HG03571 (cell line): Measurements from ENCODE around the gene HSD3B7.
"Not testable (repeated sequence)": the region's sequence is repeated elsewhere in the genome, so short reads cannot be mapped to it uniquely, and the experiment has no call there.

Experiments
- ATAC-seq: cut with Tn5 transposase; IDR thresholded peaks from one replicate; pipeline ENCODE4 v1.9.1; 2021; ENCODE audit not compliant: unreplicated experiment

HSD3B7 gene

GRCh38 chr16:30984669-30985400 lies at the start of gene HSD3B7:
Gene HSD3B7, plus strand, starts transcription at chr16:30985207. Its CDS starts 452 bp downstream, at chr16:30985659.
- ATAC-seq, result no peak

DNA sequence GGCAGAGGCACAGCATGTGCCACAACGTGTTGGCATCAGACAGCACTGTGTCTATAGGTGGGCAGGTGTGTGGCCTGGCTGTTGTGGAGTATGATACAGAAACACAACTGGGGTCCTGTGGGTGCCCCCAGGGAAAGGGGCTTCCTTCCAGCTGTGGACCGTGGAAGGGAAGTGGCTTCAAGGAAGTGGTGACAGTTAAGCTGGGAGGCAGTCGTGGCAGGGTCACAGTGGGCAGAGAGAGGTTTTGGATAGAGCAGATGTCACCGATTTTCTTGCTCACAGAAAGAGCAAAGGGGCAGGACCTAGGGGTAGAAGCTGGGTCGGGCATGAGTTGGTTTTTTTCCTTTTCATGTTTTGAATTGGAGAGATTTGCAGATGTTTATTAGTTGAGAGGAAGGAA lies 47.3 kb upstream of the HSD3B7 start:
- no peak for ATAC-seq

GRCh38 chr16:30939571-30939970 lies 45.4 kb upstream of the HSD3B7 start:
- ATAC-seq, result not testable (repeated sequence)

GRCh38 chr16:30941600-30942425 lies 43.2 kb upstream of the HSD3B7 start:
- ATAC-seq, result peak; percentile 55

DNA sequence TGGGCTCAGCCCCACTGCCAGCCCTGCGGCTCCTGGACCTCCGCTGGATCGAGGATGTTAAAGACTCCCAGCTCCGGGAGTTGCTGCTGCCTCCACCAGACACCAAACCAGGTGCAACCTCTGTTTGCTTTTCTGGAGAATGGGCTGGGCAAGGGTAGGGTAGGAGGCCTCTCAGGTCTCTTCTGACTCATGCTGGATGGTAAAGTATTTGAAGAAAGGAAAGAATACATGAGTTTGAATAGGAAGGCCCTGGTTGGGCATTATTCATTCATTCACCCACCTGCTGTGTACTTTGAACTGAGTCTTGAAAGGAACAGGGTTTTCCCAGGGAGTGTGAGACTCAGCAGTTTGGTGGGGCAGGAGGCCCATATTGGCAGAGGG lies 42.6 kb upstream of the HSD3B7 start:
- ATAC-seq, result no peak

DNA sequence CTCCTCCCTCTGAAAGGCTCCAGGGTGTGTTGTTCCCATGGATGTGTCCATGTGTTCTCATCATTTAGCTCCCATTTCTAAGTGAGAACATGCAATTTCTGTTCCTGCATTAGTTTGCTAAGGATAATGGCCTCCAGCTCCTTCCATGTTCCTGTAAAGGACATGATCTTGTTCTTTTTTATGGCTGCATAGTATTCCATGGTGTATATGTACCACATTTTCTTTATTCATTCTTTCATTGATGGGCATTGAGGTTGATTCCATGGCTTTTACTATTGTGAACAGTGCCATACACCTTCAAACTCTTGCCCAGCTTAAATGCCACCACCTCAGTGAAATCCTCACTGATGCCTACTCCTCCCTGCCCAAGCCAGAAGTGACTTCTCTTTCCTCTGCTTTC lies 40.7 kb upstream of the HSD3B7 start:
- ATAC-seq, result no peak

DNA sequence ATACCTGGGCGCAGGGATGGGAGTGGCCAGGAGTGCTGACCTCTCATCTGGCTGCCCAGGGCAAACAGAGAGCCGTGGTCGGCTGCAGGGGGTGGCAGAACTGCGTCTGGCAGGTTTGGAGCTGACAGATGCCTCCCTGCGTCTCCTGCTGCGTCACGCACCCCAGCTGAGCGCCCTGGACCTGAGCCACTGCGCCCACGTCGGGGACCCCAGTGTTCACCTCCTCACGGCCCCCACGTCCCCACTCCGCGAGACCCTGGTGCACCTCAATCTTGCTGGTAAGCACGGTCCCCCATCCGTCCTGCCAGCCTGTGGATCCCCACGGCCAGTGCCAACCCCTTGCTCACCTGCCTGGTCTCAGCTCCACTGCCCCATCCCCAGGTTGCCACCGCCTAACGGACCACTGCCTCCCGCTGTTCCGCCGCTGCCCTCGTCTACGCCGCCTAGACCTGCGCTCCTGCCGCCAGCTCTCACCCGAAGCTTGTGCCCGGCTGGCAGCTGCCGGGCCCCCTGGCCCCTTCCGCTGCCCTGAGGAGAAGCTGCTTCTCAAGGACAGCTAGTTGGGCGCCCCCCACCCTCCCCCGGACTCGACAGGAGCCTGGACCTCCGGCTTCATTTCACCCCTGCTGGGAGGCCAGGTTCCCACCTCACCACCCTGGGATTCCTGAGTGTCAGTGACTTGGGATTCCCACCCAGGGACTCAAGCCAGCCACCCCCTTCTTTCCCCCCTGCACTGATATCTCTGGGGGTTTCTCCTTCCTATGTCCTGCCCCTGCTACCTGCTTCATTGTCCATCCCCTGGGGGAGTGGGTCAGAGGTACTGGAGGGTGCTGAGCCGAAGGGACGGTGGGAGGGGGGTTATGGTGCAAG lies 38.1 kb upstream of the HSD3B7 start:
- ATAC-seq, result no peak

GRCh38 chr16:30947541-30947858 lies 37.5 kb upstream of the HSD3B7 start:
- no peak for ATAC-seq

DNA sequence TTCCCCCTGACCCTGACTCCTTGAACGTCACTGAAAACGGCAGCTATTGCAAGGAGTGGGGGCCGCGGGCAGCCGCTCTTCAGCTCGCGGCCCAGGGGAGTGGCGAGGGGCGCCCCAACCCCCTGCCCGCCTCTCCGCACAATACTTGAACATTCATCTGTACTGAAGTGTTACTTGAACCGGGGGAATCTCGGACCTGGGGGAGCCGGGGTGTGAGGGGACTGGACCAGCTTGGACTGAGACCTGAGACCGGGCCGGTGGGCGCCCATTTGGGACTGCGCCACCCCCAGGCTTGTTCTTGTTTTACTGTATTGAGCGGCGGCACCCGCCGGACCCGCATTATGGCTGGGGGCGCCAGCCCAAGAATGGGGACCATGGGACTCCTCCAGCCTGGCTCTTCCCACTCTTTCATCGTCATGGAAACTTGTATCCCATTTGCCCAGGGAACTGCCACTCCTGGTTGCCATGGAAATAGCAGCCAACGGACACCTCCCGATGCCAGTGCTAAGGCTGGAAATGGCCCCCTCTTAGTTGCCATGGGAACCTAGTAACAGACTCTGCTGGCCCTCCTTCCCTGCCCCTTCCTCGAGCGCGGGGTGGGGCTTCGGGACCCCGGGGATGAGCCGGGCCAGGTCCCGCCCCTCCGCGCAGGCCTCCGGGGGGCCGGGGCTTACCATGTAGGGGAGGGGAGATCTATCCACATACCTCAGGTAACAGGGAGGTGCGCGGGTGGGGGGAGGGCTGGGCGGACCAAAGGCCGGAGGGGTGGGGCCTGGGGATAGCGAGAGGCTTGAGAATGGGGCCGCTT lies 36.9 kb upstream of the HSD3B7 start:
- peak; percentile 9 for ATAC-seq

DNA sequence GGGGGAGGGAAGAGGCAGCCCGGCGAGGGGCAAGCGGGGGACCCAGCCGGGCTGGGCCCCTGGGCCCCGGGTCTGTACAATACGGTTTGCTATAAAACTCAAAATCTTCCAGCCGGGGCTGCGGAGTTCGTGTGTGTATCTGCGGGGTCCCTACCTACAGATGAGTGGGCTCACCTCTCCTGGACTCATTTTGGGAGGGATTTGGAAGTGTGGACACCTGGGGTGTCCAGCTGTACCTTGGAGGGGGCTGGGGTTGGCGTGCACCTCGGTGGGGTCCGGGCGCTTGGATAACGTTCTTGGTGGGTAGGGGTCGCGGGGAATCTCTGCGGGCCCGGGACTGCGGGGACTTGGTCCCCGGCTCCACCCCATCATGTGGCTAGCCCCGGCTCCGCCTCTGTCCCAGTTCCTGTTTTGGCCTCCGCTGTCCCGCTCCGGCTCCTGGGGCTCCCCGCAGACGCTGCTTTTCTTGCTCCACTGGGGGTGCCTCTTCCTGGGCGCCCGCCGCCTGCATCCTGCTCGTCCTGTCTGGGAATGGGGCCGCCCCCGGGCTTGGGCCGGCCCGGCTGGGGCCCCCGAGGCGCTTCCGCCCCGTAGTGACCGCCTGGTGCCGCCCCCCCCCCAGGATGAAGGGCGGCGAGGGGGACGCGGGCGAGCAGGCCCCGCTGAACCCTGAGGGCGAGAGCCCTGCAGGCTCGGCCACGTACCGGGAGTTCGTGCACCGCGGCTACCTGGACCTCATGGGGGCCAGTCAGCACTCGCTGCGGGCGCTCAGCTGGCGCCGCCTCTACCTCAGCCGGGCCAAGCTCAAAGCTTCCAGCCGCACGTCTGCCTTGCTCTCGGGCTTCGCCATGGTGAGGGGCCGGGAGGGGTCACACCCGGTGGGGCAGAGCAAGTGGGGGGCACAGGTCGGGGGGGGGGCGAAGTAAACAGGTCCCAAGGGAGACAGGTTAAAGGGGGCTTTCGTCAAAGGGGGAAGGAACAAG lies 36.0 kb upstream of the HSD3B7 start, which contains the start of gene ORAI3:
Gene ORAI3, plus strand, starts transcription at position 402 of the 983 bp plus-strand sequence. Its CDS starts 222 bp downstream, at position 624.
- ATAC-seq, result peak; percentile 59

GRCh38 chr16:30949650-30950515 lies 35.1 kb upstream of the HSD3B7 start:
- ATAC-seq, result peak; percentile 34

DNA sequence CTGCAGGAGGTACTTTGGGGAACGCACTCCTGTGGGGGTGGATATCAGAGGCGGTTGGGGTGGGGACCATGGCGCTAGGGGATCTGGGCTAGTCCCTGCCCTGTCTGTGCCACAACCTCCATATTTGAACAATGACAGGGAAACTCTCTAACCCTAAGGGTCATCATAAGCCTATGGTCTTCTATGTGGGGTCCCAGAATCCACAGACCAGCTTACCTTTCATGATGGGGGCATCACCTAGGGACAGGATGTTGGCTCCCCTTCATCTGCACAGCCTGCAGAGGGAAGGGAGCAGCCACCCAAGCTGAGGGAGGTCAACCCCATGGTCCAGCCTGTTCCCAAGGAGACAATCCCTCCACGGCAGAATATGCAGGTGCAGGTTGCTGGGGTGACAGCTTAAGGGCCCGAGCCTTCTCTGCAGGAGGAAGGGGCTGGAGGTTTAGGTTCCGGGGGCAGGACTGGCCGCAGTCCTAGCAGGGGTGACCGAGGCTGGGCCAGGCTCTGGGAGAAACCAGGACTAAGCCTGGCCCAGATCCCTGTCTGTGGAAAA lies 34.4 kb upstream of the HSD3B7 start:
- ATAC-seq, result no peak

DNA sequence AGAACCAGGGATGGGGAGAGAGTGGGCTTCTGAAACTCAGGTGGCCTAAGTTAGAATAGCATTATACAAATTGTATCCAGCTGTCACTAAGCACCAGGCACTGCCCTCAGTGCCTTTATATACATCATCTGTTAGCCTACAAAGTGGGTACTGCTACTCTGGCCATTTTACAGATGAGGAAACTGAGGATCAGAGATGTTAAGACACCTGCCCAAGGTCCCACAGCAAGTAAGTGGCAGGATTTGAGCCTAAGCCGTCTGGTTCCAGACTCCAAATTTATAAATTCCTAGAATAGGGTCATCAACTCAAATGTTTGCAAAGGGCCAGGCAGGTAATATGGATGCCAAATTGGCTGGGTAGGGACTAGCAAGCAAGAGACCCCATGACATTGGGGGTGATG lies 33.8 kb upstream of the HSD3B7 start:
- no peak for ATAC-seq

- ATAC-seq, result no peak
Measured at GRCh38 chr16:30951750-30952149, 33.3 kb upstream of the HSD3B7 start.

DNA sequence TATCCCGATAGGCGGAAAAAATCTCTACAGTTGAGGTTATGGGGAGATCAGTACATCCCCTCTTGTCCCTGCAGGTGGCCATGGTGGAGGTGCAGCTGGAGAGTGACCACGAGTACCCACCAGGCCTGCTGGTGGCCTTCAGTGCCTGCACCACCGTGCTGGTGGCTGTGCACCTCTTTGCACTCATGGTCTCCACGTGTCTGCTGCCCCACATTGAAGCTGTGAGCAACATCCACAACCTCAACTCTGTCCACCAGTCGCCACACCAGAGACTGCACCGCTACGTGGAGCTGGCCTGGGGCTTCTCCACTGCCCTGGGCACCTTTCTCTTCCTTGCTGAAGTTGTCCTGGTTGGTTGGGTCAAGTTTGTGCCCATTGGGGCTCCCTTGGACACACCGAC lies 31.9 kb upstream of the HSD3B7 start:
- ATAC-seq, result no peak

- no peak for ATAC-seq
Measured at GRCh38 chr16:30953511-30954124, 31.4 kb upstream of the HSD3B7 start.

DNA sequence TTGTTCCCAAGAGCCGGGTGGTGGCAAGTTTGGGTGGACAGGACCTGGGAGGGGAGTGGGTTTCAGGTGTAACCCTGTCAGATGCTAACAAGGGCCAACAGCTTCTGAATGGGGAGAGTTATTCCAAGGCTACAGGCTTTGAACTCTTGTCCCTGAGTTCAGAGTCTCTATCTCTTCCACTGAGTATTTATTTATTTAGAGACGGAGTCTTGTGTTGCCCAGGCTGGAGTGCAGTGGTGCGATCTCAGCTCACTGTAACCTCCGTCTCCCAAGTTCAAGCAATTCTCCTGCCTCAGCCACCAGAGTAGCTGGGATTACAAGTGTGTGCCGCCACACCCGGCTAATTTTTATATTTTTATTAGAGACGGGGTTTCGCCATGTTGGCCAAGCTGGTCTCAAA lies 30.0 kb upstream of the HSD3B7 start:
- no peak for ATAC-seq
